GM12873 (cell line): Measurements from ENCODE around the gene P4HA1.
A peak's percentile ranks its signal among the peaks of the same experiment; 100 is the strongest.

ENCODE experiments used
- TF ChIP-seq, protein P1 (sequence below): IDR thresholded peaks from 2 replicates; pipeline ENCODE4 v1.5.1; 2012; ENCODE audit warnings: low read depth, mild to moderate bottlenecking, moderate library complexity, low read length, control low read depth; ENCODE audit not compliant: insufficient read depth; ENCODE audit errors: missing control alignments

P4HA1 gene

DNA sequence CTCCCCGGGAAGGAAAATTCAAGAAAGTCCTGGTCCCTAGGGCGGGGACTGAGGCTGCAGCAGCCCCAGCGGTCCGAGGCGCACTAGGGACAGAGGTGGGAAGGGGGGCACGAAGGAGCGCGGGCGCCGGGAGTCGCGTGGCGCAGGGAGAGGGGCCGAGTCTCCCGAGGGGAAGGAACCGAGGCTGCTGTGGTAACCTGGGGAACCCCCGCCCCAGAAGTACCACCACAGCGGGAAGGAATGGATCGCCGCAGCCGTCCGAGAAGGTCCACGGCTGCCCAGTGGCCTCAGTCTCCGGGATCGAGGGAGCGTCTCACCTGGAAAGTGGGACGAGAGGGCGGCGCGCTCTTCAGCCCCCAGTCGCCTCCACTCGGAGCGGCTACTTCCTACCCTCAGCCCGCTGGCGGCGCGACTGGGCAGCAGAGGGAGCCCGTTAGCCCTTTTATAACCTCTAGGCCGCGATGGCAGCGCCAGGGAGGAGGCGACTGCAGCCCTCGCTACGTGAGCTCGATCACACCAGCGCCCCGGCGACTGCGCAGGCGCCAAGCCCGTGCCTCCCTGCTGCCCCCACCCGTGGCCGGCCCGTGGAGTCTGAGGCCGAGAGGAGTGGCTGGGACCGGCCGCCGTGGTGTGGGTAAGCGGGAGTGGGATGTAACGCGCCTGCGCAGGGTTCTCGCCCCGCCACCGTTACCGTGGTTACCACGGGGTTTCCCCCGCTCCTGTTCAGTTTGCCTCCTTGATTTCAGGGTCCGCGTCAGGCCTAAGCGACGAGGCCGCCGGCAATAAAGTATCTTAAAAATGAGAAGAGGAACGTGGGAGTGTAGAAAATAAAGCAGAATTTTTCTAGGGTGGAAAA, at the start of gene P4HA1:
Gene P4HA1 (minus strand): TSS at position 418 of the 856 bp plus-strand sequence. CDS start 21,983 bp downstream, outside the sequence.
- TF ChIP-seq, protein P1, sequence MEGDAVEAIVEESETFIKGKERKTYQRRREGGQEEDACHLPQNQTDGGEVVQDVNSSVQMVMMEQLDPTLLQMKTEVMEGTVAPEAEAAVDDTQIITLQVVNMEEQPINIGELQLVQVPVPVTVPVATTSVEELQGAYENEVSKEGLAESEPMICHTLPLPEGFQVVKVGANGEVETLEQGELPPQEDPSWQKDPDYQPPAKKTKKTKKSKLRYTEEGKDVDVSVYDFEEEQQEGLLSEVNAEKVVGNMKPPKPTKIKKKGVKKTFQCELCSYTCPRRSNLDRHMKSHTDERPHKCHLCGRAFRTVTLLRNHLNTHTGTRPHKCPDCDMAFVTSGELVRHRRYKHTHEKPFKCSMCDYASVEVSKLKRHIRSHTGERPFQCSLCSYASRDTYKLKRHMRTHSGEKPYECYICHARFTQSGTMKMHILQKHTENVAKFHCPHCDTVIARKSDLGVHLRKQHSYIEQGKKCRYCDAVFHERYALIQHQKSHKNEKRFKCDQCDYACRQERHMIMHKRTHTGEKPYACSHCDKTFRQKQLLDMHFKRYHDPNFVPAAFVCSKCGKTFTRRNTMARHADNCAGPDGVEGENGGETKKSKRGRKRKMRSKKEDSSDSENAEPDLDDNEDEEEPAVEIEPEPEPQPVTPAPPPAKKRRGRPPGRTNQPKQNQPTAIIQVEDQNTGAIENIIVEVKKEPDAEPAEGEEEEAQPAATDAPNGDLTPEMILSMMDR = peak; percentile 71

DNA sequence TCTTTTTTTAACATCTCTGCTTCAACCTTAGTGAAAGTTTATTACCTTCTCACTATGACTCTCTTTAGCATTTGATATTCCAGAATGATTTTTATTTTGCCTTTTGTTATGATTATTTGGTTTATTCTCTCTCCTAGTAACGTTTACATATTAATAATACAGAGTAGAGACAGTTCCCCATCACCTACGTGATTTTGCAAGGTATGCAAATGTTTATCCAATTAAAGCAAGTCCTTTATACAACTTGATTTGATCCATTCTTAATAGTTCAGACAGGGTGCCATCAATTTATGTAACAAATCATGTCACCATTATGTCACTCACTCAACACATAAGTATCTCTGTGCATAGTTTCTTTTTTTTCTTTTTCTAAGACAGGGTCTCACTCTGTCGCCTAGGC, 44.9 kb upstream of the P4HA1 start:
- TF ChIP-seq, protein P1 = no peak

DNA sequence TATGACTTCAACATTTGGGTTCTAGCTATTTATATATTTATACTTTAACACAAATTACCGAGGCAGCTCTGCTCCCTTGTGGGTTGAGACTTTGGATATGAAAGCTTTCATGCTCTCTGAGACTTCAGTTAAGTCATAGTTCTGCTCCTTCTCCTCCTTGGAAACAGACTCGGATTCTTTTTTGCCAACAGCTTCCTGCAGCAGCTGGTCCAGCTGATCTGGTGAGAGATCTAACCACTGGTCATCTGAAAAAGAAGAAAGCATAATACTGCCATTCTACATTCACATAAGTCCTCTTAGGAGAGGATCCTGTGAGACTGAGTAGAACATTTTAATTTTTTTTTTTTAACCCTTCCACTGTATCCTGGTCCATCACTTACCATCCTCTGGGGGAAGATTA, 42.6 kb upstream of the P4HA1 start:
- TF ChIP-seq, protein P1 = no peak

DNA sequence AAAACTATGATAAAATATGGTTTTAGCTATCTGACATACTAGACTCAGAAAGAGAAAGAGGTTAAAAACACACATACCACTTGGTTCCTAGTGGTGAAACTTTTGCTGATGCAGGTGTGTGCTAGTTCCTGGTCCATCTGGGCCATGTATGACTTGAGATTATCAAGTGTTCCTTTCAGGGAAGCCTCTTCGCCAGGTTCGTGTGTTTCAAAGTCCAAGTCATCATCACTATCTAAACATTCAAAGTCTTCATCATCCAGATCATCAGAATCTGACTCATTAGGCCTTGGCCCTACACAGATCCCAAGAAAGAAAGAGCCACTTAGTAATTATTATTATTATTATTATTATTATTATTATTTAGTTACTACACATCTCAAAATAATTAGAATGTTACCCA, 40.0 kb upstream of the P4HA1 start:
- TF ChIP-seq, protein P1 = no peak

DNA sequence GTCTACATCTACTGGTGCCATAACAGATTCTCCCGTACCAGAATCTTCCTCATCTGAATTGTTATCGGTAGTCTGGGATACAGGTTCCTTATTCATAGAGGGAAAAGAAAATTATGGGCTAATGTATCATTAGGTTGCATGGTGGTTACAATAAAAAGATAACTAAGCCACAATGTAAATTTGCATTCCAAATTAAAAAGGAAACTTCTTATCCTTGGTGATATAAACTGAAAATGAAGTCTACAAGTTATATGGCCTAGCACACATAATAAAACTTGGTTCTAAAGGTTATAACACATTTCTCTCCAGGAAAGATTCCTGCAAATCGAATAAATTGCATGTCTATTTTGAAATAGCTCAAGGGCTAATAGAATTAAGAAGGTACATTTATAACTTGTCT, 38.1 kb upstream of the P4HA1 start:
- TF ChIP-seq, protein P1 = no peak

DNA sequence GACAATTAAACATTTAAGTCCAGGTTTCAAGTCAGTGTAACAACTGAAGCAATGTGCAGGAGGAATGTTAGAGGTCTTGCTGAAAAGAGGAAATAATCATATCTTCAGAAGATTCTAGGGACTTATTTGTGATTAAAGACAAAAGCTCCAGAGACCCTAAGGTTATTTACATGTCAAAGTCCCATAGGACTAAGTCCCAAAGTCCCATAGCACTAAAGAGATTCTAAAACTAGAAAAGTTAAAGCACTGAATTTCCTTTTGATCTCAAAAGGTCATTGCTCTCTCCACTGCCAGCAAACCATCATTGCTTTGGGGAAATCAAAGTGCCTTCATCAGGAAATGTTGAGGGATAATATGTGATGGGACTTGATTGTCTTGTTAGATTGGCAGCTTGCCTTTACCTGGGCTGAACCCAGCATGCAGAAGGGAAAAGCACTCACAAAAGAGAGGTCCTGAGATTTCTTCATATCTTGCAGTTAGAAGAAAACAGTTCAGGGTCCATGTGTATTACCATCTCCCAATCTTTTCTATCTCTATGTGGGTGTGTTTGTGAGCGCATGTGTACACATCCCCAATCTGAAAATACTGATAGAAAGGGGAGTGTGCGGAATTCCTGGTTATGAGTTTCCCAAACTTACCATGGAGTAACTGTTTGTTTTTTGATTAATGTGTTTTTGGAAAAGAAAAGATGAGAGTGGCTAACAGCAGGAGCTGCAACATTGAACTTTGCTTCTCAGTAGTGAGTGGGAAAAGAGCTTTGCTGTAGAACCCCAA, 35.4 kb upstream of the P4HA1 start:
- TF ChIP-seq, protein P1 = no peak

DNA sequence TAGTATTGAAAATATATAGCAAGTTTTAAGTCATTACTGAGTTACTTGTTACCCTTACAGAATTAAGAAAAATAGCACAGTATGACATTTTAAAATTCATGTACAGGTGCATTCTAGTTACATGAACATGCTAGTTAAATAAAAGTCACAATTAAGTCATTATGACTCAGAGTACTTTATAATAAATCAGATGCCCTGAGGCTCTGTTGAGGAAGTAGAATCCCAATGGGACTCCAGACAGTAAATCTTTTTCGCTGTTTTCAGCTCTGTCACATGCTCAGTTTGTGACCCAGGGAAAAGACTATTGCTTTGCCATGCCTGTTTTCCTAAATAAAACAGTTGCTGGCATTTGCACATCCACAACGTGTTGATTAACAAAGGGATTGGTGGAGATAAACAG, 34.6 kb upstream of the P4HA1 start:
- TF ChIP-seq, protein P1 = no peak
